HEK293 (cell line): ENCODE results near the gene BPIFA1.

Experiments
- CTCF ChIA-PET: fragments of 350-600 bp; formaldehyde crosslinking; extraction: SDS; loops from one replicate; lab custom pipeline; 2021; ENCODE audit warnings: antibody characterized with exemption; lab: Yijun Ruan, JAX
- POLR2A ChIA-PET: fragments of 300-600 bp; formaldehyde crosslinking; extraction: SDS; loops from one replicate; lab custom pipeline; 2020; ENCODE audit warnings: antibody characterized with exemption, inconsistent platforms; lab: Yijun Ruan, JAX
- H3K27ac ChIP-seq: fragments of 200-500 bp; sonication (Bioruptor generic); 2 replicates; pipeline ENCODE4 v1.5.1; 2014; ENCODE audit warnings: low read depth, low read length, control low read depth, inconsistent platforms; ENCODE audit errors: extremely low read depth
- H3K36me3 ChIP-seq, 2 experiments: fragments of 200-500 bp in 1 of 2; sonication (Bioruptor generic) in 1 of 2; 1 replicate in 1 of 2; 2 replicates in 1 of 2; pipeline ENCODE4 v1.5.1; 2014 to 2017; ENCODE audit warnings: inconsistent platforms in 2 of 2, low read length in 2 of 2; ENCODE audit not compliant: control insufficient read depth in 2 of 2, insufficient read depth in 1 of 2
- H3K4me1 ChIP-seq: fragments of 200-500 bp; sonication (Bioruptor generic); 2 replicates; pipeline ENCODE4 v1.5.1; 2014; ENCODE audit warnings: mild to moderate bottlenecking, low read length, inconsistent platforms; ENCODE audit not compliant: control insufficient read depth, insufficient read depth
- H3K4me3 ChIP-seq: 2 replicates; pipeline ENCODE4 v1.5.1; 2011; ENCODE audit warnings: low read depth, mild to moderate bottlenecking, control low read depth, low read length, moderate library complexity
- H3K9me3 ChIP-seq: fragments of 200-500 bp; sonication (Bioruptor generic); 2 replicates; pipeline ENCODE4 v1.5.1; 2014; ENCODE audit warnings: low read depth, low read length, inconsistent platforms; ENCODE audit not compliant: control insufficient read depth, insufficient read depth
- BCL11A ChIP-seq: fragments of 450-650 bp; formaldehyde crosslinking; IDR thresholded peaks from 2 replicates; pipeline ENCODE4 v1.5.1; 2016; ENCODE audit warnings: low read depth, missing biosample characterization, missing genetic modification characterization
- EGR2 ChIP-seq: fragments of 450-650 bp; formaldehyde crosslinking; IDR thresholded peaks from 2 replicates; pipeline ENCODE4 v1.5.1; 2016; ENCODE audit warnings: low read depth, missing biosample characterization, missing genetic modification characterization
- GLIS1 ChIP-seq: fragments of 450-650 bp; formaldehyde crosslinking; IDR thresholded peaks from 2 replicates; pipeline ENCODE4 v1.5.1; 2016; ENCODE audit warnings: missing biosample characterization, missing genetic modification characterization
- SETDB1 ChIP-seq: IDR thresholded peaks from one replicate; pipeline ENCODE4 v1.6.1; 2017; ENCODE audit warnings: mild to moderate bottlenecking, low read length, moderate library complexity, mixed read lengths; ENCODE audit not compliant: insufficient read length
- ZBTB48 ChIP-seq: fragments of 450-650 bp; formaldehyde crosslinking; IDR thresholded peaks from 2 replicates; pipeline ENCODE4 v1.5.1; 2016; ENCODE audit warnings: missing biosample characterization, missing genetic modification characterization
- ZFP41 ChIP-seq: fragments of 450-650 bp; formaldehyde crosslinking; IDR thresholded peaks from 2 replicates; pipeline ENCODE4 v1.5.1; 2016; ENCODE audit warnings: missing biosample characterization, missing genetic modification characterization, borderline replicate concordance
- ZIC2 ChIP-seq: fragments of 450-650 bp; formaldehyde crosslinking; IDR thresholded peaks from 2 replicates; pipeline ENCODE4 v1.5.1; 2016; ENCODE audit warnings: missing biosample characterization, missing genetic modification characterization
- ZNF174 ChIP-seq: fragments of 450-650 bp; formaldehyde crosslinking; IDR thresholded peaks from 2 replicates; pipeline ENCODE4 v1.5.0; 2017; ENCODE audit warnings: missing biosample characterization, mild to moderate bottlenecking, missing genetic modification characterization
- ZNF24 ChIP-seq: fragments of 450-650 bp; formaldehyde crosslinking; IDR thresholded peaks from 2 replicates; pipeline ENCODE4 v1.5.1; 2016; ENCODE audit warnings: missing biosample characterization, missing genetic modification characterization
- ZNF248 ChIP-seq: fragments of 450-650 bp; formaldehyde crosslinking; IDR thresholded peaks from 2 replicates; pipeline ENCODE4 v1.5.1; 2017; ENCODE audit warnings: missing biosample characterization, missing genetic modification characterization
- ZNF292 ChIP-seq: fragments of 450-650 bp; formaldehyde crosslinking; IDR thresholded peaks from 2 replicates; pipeline ENCODE4 v1.5.1; 2016; ENCODE audit warnings: low read depth, missing biosample characterization, missing genetic modification characterization, borderline replicate concordance
- ZNF335 ChIP-seq: fragments of 450-650 bp; formaldehyde crosslinking; conservative IDR thresholded peaks from 2 replicates; pipeline ENCODE4 v1.5.1; 2016; ENCODE audit warnings: missing biosample characterization, missing genetic modification characterization
- ZNF529 ChIP-seq: fragments of 450-650 bp; formaldehyde crosslinking; IDR thresholded peaks from 2 replicates; pipeline ENCODE4 v1.5.1; 2017; ENCODE audit warnings: missing genetic modification characterization, missing biosample characterization; ENCODE audit not compliant: insufficient replicate concordance
- ZNF530 ChIP-seq: fragments of 450-650 bp; formaldehyde crosslinking; IDR thresholded peaks from 2 replicates; pipeline ENCODE4 v1.5.1; 2016; ENCODE audit warnings: low read depth, missing biosample characterization, missing genetic modification characterization
- ZNF548 ChIP-seq: fragments of 450-650 bp; formaldehyde crosslinking; IDR thresholded peaks from 2 replicates; pipeline ENCODE4 v1.5.1; 2016; ENCODE audit warnings: missing biosample characterization, missing genetic modification characterization
- ZNF596 ChIP-seq: fragments of 450-650 bp; IDR thresholded peaks from 2 replicates; pipeline ENCODE4 v1.5.0; 2018; ENCODE audit warnings: missing biosample characterization, mild to moderate bottlenecking, missing genetic modification characterization, moderate library complexity
- ZNF610 ChIP-seq: fragments of 450-650 bp; formaldehyde crosslinking; IDR thresholded peaks from 2 replicates; pipeline ENCODE4 v1.5.1; 2016; ENCODE audit warnings: missing biosample characterization, missing genetic modification characterization, borderline replicate concordance
- ZNF677 ChIP-seq: fragments of 450-650 bp; IDR thresholded peaks from 2 replicates; pipeline ENCODE4 v1.5.0; 2018; ENCODE audit warnings: missing biosample characterization, mild to moderate bottlenecking, missing genetic modification characterization, moderate library complexity
- ZNF792 ChIP-seq: fragments of 450-650 bp; formaldehyde crosslinking; IDR thresholded peaks from 2 replicates; pipeline ENCODE4 v1.5.1; 2016; ENCODE audit warnings: missing biosample characterization, missing genetic modification characterization
- ZNF830 ChIP-seq: fragments of 450-650 bp; IDR thresholded peaks from 2 replicates; pipeline ENCODE4 v1.5.0; 2018; ENCODE audit warnings: missing biosample characterization, missing genetic modification characterization, low read depth, mild to moderate bottlenecking, moderate library complexity
- ZXDB ChIP-seq: fragments of 450-650 bp; formaldehyde crosslinking; IDR thresholded peaks from 2 replicates; pipeline ENCODE4 v1.5.1; 2016; ENCODE audit warnings: missing biosample characterization, missing genetic modification characterization
- TF ChIP-seq, protein P1 (sequence below): fragments of 450-650 bp; formaldehyde crosslinking; IDR thresholded peaks from 2 replicates; pipeline ENCODE4 v1.5.1; 2016; ENCODE audit warnings: missing biosample characterization, missing genetic modification characterization
- TF ChIP-seq, protein P2 (sequence below): fragments of 450-650 bp; formaldehyde crosslinking; IDR thresholded peaks from 2 replicates; pipeline ENCODE4 v1.5.1; 2017; ENCODE audit warnings: missing biosample characterization, missing genetic modification characterization
- TF ChIP-seq, protein P3 (sequence below): fragments of 450-650 bp; formaldehyde crosslinking; optimal IDR thresholded peaks from 2 replicates; pipeline ENCODE3; 2016; ENCODE audit warnings: missing biosample characterization, mild to moderate bottlenecking, missing genetic modification characterization
- TF ChIP-seq, protein P4 (sequence below): fragments of 450-650 bp; formaldehyde crosslinking; IDR thresholded peaks from 2 replicates; pipeline ENCODE4 v1.5.1; 2017; ENCODE audit warnings: missing biosample characterization, mild to moderate bottlenecking, missing genetic modification characterization, moderate library complexity
- TF ChIP-seq, protein P5 (sequence below): fragments of 450-650 bp; formaldehyde crosslinking; IDR thresholded peaks from 2 replicates; pipeline ENCODE4 v1.5.1; 2016; ENCODE audit warnings: missing biosample characterization, missing genetic modification characterization
- TF ChIP-seq, protein P6 (sequence below): fragments of 450-650 bp; formaldehyde crosslinking; IDR thresholded peaks from 2 replicates; pipeline ENCODE4 v1.5.1; 2016; ENCODE audit warnings: missing biosample characterization, missing genetic modification characterization

The BPIFA1 gene

DNA sequence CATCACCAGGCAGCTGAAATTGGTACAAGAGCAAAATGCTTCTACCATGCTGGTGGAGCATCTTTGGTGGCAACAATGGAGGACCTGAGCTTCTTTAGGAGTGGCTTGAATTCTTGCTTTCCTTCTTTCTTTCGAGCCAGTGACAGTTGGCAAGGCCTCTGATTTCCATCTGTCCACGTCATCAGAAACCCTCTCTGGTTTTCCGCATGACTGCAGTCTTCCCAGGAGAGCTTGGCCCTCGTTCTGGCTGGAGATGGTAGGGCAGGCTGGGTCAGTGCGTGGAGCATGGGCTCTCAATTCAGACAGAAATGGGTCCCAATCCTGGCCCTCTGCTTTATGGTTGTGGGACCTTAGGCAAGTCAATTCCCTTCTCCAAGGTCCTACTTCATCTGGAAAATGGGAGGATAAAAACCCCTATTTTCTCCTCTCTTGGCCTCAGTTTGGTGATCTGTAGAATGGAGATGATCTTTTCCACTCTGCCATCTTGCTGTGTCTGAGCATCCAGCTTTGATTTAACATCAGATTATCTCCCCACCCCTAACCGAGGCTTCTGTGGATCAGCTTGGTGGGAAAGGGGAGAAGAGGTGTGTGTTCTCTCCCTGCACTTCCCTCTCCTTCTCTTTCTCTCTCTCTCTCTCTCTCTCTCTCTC, 43.6 kb downstream of the BPIFA1 start:
- H3K27ac ChIP-seq = no peak overlapping the region
- no peaks in the 10 kb centered on the region for H3K4me1 ChIP-seq
- ChIA-PET POLR2A (no interaction called here), CTCF (interaction anchor here (0.6 kb wide), 1 partner anchor 20 kb away, joined by 3 read pairs; no protein-coding TSS in a partner anchor)
- H3K9me3 ChIP-seq = no peaks in the 10 kb centered on the region
- TF ChIP-seq ZNF529 (tag by site-specific recombination) (no peak), ZBTB48 (tag by site-specific recombination) (no peak), BCL11A (no peak), ZNF610 (tag by site-specific recombination) (no peak), SETDB1 (no peak), GLIS1 (tag by site-specific recombination) (no peak), ZNF548 (tag by site-specific recombination) (no peak), ZNF830 (tag by site-specific recombination) (no peak), ZFP41 (tag by site-specific recombination) (no peak), ZNF677 (tag by site-specific recombination) (no peak), ZXDB (no peak), ZNF335 (no peak), ZNF596 (tag by site-specific recombination) (no peak), ZNF248 (no peak)
- TF ChIP-seq, protein P1, sequence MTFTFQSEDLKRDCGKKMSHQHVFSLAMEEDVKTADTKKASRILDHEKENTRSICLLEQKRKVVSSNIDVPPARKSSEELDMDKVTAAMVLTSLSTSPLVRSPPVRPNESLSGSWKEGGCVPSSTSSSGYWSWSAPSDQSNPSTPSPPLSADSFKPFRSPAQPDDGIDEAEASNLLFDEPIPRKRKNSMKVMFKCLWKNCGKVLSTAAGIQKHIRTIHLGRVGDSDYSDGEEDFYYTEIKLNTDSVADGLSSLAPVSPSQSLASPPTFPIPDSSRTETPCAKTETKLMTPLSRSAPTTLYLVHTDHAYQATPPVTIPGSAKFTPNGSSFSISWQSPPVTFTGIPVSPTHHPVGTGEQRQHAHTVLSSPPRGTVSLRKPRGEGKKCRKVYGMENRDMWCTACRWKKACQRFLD (tag by site-specific recombination) = no peak
- TF ChIP-seq, protein P2, sequence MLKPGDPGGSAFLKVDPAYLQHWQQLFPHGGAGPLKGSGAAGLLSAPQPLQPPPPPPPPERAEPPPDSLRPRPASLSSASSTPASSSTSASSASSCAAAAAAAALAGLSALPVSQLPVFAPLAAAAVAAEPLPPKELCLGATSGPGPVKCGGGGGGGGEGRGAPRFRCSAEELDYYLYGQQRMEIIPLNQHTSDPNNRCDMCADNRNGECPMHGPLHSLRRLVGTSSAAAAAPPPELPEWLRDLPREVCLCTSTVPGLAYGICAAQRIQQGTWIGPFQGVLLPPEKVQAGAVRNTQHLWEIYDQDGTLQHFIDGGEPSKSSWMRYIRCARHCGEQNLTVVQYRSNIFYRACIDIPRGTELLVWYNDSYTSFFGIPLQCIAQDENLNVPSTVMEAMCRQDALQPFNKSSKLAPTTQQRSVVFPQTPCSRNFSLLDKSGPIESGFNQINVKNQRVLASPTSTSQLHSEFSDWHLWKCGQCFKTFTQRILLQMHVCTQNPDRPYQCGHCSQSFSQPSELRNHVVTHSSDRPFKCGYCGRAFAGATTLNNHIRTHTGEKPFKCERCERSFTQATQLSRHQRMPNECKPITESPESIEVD (tag by site-specific recombination) = no peak
- TF ChIP-seq, protein P3, sequence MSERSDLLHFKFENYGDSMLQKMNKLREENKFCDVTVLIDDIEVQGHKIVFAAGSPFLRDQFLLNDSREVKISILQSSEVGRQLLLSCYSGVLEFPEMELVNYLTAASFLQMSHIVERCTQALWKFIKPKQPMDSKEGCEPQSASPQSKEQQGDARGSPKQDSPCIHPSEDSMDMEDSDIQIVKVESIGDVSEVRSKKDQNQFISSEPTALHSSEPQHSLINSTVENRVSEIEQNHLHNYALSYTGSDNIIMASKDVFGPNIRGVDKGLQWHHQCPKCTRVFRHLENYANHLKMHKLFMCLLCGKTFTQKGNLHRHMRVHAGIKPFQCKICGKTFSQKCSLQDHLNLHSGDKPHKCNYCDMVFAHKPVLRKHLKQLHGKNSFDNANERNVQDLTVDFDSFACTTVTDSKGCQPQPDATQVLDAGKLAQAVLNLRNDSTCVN (tag by site-specific recombination) = no peak
- TF ChIP-seq, protein P4, sequence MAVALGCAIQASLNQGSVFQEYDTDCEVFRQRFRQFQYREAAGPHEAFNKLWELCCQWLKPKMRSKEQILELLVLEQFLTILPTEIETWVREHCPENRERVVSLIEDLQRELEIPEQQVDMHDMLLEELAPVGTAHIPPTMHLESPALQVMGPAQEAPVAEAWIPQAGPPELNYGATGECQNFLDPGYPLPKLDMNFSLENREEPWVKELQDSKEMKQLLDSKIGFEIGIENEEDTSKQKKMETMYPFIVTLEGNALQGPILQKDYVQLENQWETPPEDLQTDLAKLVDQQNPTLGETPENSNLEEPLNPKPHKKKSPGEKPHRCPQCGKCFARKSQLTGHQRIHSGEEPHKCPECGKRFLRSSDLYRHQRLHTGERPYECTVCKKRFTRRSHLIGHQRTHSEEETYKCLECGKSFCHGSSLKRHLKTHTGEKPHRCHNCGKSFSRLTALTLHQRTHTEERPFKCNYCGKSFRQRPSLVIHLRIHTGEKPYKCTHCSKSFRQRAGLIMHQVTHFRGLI (tag by site-specific recombination) = no peak
- TF ChIP-seq, all 188 proteins: peak for 0
- no peaks in the 10 kb centered on the region for H3K36me3 ChIP-seq
- no peak overlapping the region for H3K4me3 ChIP-seq

DNA sequence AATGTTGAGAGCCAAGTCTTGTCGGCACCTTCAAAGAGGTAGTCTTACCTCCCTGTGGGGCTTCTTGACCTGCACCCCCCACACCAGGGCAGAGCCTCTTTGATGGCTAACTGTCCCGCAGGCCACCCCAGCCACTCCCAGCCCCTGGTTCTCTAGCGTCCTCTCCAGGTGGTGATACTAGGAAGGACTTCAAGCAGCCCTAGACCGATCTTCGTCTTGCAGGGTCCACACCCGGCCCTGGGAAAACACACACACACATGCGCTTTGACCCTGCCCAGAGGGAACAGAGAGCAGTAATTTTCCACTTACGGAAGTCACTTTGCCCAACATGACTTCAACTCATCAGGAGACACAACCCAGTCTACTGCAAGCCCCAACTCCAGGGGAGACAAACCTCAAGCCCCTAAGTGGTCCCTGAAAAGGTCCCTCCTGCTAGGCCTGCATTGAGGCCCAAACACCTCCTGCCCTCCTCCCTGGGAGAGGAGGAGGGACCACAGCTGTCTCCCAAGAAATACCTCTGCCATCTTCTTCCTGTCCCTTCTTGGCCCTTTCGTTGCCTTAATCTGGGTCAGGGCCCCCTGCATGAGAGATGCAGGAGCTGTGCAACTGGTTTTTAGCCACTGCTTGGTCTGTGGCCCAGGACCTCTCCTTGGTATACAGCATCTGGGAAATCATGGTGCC, 44.3 kb downstream of the BPIFA1 start:
- CTCF ChIA-PET = no interaction called here
- POLR2A ChIA-PET = no interaction called here
- TF ChIP-seq, protein P5, sequence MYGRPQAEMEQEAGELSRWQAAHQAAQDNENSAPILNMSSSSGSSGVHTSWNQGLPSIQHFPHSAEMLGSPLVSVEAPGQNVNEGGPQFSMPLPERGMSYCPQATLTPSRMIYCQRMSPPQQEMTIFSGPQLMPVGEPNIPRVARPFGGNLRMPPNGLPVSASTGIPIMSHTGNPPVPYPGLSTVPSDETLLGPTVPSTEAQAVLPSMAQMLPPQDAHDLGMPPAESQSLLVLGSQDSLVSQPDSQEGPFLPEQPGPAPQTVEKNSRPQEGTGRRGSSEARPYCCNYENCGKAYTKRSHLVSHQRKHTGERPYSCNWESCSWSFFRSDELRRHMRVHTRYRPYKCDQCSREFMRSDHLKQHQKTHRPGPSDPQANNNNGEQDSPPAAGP (tag by site-specific recombination) = no peak
- TF ChIP-seq ZNF530 (tag by site-specific recombination) (no peak), ZNF292 (no peak), ZNF792 (no peak), ZNF24 (tag by site-specific recombination) (no peak), ZIC2 (tag by site-specific recombination) (0 out of 2 replicates have a peak, but pooled peaks have one; percentile 28), EGR2 (tag by site-specific recombination) (no peak), GLIS1 (tag by site-specific recombination) (peak; percentile 15; the same call in 1 of the 2 replicates), ZNF174 (tag by site-specific recombination) (no peak)
- TF ChIP-seq, protein P6, sequence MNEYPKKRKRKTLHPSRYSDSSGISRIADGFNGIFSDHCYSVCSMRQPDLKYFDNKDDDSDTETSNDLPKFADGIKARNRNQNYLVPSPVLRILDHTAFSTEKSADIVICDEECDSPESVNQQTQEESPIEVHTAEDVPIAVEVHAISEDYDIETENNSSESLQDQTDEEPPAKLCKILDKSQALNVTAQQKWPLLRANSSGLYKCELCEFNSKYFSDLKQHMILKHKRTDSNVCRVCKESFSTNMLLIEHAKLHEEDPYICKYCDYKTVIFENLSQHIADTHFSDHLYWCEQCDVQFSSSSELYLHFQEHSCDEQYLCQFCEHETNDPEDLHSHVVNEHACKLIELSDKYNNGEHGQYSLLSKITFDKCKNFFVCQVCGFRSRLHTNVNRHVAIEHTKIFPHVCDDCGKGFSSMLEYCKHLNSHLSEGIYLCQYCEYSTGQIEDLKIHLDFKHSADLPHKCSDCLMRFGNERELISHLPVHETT (tag by site-specific recombination) = no peak

More for the DNA sequence above, 44.3 kb downstream of the BPIFA1 start:
- no peak overlapping the region for H3K27ac ChIP-seq
- no peak overlapping the region for H3K4me3 ChIP-seq
- H3K4me1 ChIP-seq = no peaks in the 10 kb centered on the region
- H3K36me3 ChIP-seq = no peaks in the 10 kb centered on the region
- no peaks in the 10 kb centered on the region for H3K9me3 ChIP-seq
